Lower lobe of right lung (tissue), 2 donors: ENCODE data around the gene CAMK1. TPM values are rescaled to one million over a fixed set of nuclear protein-coding genes. Genes with fewer than 3 reads are reported as not detected.

Source experiments
- ATAC-seq, 2 donors: fragments of 200-7000 bp; cut with Tn5 transposase; one replicate each; pipeline ENCODE4 v1.9.1; 2020 to 2022; ENCODE audit warnings: mild to moderate bottlenecking in 2 of 2, moderate library complexity in 2 of 2
- DNase-seq: peaks from one replicate; pipeline ENCODE4 v3.0.0-alpha.2; 2020
- H3K27ac ChIP-seq: fragments of 200-600 bp; one replicate; pipeline ENCODE4 v1.8.0; 2022
- H3K27me3 ChIP-seq: fragments of 200-600 bp; one replicate; pipeline ENCODE4 v1.8.0; 2022; ENCODE audit warnings: low read depth
- H3K36me3 ChIP-seq: fragments of 200-600 bp; one replicate; pipeline ENCODE4 v1.8.0; 2022; ENCODE audit warnings: mild to moderate bottlenecking
- H3K4me1 ChIP-seq: fragments of 200-600 bp; one replicate; pipeline ENCODE4 v1.8.0; 2022
- H3K4me3 ChIP-seq: fragments of 200-600 bp; one replicate; pipeline ENCODE4 v1.8.0; 2022; ENCODE audit warnings: mild to moderate bottlenecking
- H3K9me3 ChIP-seq: fragments of 200-600 bp; one replicate; pipeline ENCODE4 v1.8.0; 2022
- CTCF ChIP-seq: fragments of 200-600 bp; IDR thresholded peaks from one replicate; pipeline ENCODE4 v1.8.0; 2022; ENCODE audit warnings: antibody characterized with exemption, mild to moderate bottlenecking
- intact Hi-C: fragments of 100-400 bp; cut with DNase I; formaldehyde crosslinking; loops from one replicate; pipeline ENCODE4 v1.11.0; 2022
- total RNA-seq: library from RNA; stranded (reverse); fragmentation: NEBNext Ultra II Directional; extraction: Animal tissue kit (Norgen Biotek cat#: 25700); gene quantifications from one replicate; pipeline ENCODE4 v1.2.1, GENCODE V29; 2021
- donor health status: DM: no; HTN: yes; CAD: no; lungs with severe emphysema.

Gene CAMK1
- total RNA-seq, 1 donor from 2014 or later: 30.8 TPM

- intact Hi-C loops: no loop called here
- no peak for TF ChIP-seq CTCF
- H3K4me1 ChIP-seq: peaks cover 36% of the 10 kb centered on the region
- ATAC-seq (no peak), DNase-seq (no peak)
- peak overlapping the region; percentile 88 for H3K4me3 ChIP-seq
- peak overlapping the region; percentile 87 for H3K27ac ChIP-seq
- no peaks in the 10 kb centered on the region for H3K9me3 ChIP-seq
- peaks cover 64% of the 10 kb centered on the region for H3K36me3 ChIP-seq
- no peaks in the 10 kb centered on the region for H3K27me3 ChIP-seq
Measured at GRCh38 chr3:9750556-9751411, 19.0 kb downstream of the CAMK1 start.

GRCh38 chr3:9749645-9750555 is 19.8 kb downstream of the CAMK1 start, which contains the start of gene OGG1:
Gene OGG1, plus strand, starts transcription at chr3:9749952. Its CDS starts 335 bp downstream, at chr3:9750287.
- H3K27me3 ChIP-seq: no peaks in the 10 kb centered on the region
- no peak for TF ChIP-seq CTCF
- no peaks in the 10 kb centered on the region for H3K9me3 ChIP-seq
- ATAC-seq: peak; percentile 99
- H3K27ac ChIP-seq: peak within 1 kb of the TSS; percentile 87
- peaks cover 71% of the 10 kb centered on the region for H3K36me3 ChIP-seq
- H3K4me3 ChIP-seq: peak within 1 kb of the TSS; percentile 88
- DNase-seq: peak; percentile 99
- intact Hi-C loops: no loop called here
- H3K4me1 ChIP-seq: peaks cover 34% of the 10 kb centered on the region

- H3K36me3 ChIP-seq: peaks cover 71% of the 10 kb centered on the region
- DNase-seq: no peak
- peaks cover 27% of the 10 kb centered on the region for H3K4me1 ChIP-seq
- no peaks in the 10 kb centered on the region for H3K9me3 ChIP-seq
- H3K27ac ChIP-seq: peak overlapping the region; percentile 87
- intact Hi-C loops: no loop called here
- TF ChIP-seq CTCF: no peak
- ATAC-seq: peak in 1 of 2 donors; percentile 55
- H3K4me3 ChIP-seq: peak overlapping the region; percentile 88
- no peaks in the 10 kb centered on the region for H3K27me3 ChIP-seq
Measured at GRCh38 chr3:9749296-9749644, 20.5 kb downstream of the CAMK1 start.

- H3K27me3 ChIP-seq: no peaks in the 10 kb centered on the region
- peaks cover 72% of the 10 kb centered on the region for H3K36me3 ChIP-seq
- peaks cover 26% of the 10 kb centered on the region for H3K4me1 ChIP-seq
- no peak for DNase-seq
- intact Hi-C loops: no loop called here
- no peak for ATAC-seq
- no peak overlapping the region for H3K27ac ChIP-seq
- H3K4me3 ChIP-seq: no peak overlapping the region
- H3K9me3 ChIP-seq: no peaks in the 10 kb centered on the region
- TF ChIP-seq CTCF: no peak
Measured at GRCh38 chr3:9748031-9748430, 21.7 kb downstream of the CAMK1 start.

GRCh38 chr3:9747267-9747666 is 22.5 kb downstream of the CAMK1 start:
- Histone ChIP-seq H3K27me3 (no peaks in the 10 kb centered on the region), H3K4me3 (no peak overlapping the region), H3K36me3 (peaks cover 72% of the 10 kb centered on the region), H3K9me3 (no peaks in the 10 kb centered on the region), H3K27ac (no peak overlapping the region), H3K4me1 (peaks cover 26% of the 10 kb centered on the region)
- intact Hi-C loops: no loop called here
- ATAC-seq (no peak), DNase-seq (no peak)
- TF ChIP-seq CTCF: no peak
